ENCODE data around the gene AGBL4.
"Not testable (repeated sequence)": the region's sequence is repeated elsewhere in the genome, so short reads cannot be mapped to it uniquely, and the experiment has no call there.

Gene AGBL4

GRCh38 chr1:50023292-50024159, at the start of gene AGBL4:
AGBL4 (minus strand) TSS chr1:50023954.
- peak; percentile 95 for DNase-seq

GRCh38 chr1:50066806-50067205, 43.1 kb upstream of the AGBL4 start:
- peak; percentile 8 for DNase-seq

GRCh38 chr1:50060279-50060678, 36.5 kb upstream of the AGBL4 start:
- peak; percentile 3 for DNase-seq

GRCh38 chr1:50048791-50049190, 25.0 kb upstream of the AGBL4 start:
- no peak for DNase-seq

GRCh38 chr1:50047916-50048694, 24.4 kb upstream of the AGBL4 start:
- DNase-seq = no peak

- DNase-seq = no peak
Measured at GRCh38 chr1:50038237-50038809, 14.6 kb upstream of the AGBL4 start.

- no peak for DNase-seq
Measured at GRCh38 chr1:50027794-50028193, 4.0 kb upstream of the AGBL4 start.

GRCh38 chr1:49995734-49996133, 28.0 kb downstream of the AGBL4 start:
- peak; percentile 31 for DNase-seq

- DNase-seq = no peak
Measured at GRCh38 chr1:49971088-49971487, 52.7 kb downstream of the AGBL4 start.

GRCh38 chr1:49951385-49951784, 72.4 kb downstream of the AGBL4 start:
- no peak for DNase-seq

GRCh38 chr1:49915301-49915700, 108.5 kb downstream of the AGBL4 start:
- DNase-seq = not testable (repeated sequence)

- no peak for DNase-seq
Measured at GRCh38 chr1:49906365-49906764, 117.4 kb downstream of the AGBL4 start.

GRCh38 chr1:49864581-49864980, 159.2 kb downstream of the AGBL4 start:
- DNase-seq = peak; percentile 8

- peak; percentile 66 for DNase-seq
Measured at GRCh38 chr1:49854741-49855140, 169.0 kb downstream of the AGBL4 start.

GRCh38 chr1:49842596-49842995, 181.2 kb downstream of the AGBL4 start:
- no peak for DNase-seq

- DNase-seq = no peak
Measured at GRCh38 chr1:49841767-49842166, 182.0 kb downstream of the AGBL4 start.

- DNase-seq = no peak
Measured at GRCh38 chr1:49824261-49824660, 199.5 kb downstream of the AGBL4 start.

- DNase-seq = no peak
Measured at GRCh38 chr1:49817681-49818080, 206.1 kb downstream of the AGBL4 start.

GRCh38 chr1:49787013-49787412, 236.7 kb downstream of the AGBL4 start:
- not testable (repeated sequence) for DNase-seq

- DNase-seq = peak; percentile 60
Measured at GRCh38 chr1:49765034-49765433, 258.7 kb downstream of the AGBL4 start.

GRCh38 chr1:49738118-49738517, 285.6 kb downstream of the AGBL4 start:
- not testable (repeated sequence) for DNase-seq

- DNase-seq = peak; percentile 1
Measured at GRCh38 chr1:49728377-49728776, 295.4 kb downstream of the AGBL4 start.

GRCh38 chr1:49723662-49724061, 300.1 kb downstream of the AGBL4 start:
- DNase-seq = no peak

Measured in NCI-H69 (cell line).